CD14-positive monocyte (primary cell): ENCODE data around the gene ACP1. TPM values are rescaled to one million over a fixed set of nuclear protein-coding genes. Genes with fewer than 3 reads are reported as not detected.
A peak's percentile ranks its signal among the peaks of the same experiment; 100 is the strongest.

Experiments
- DNase-seq, 3 donors: peaks; one replicate each; pipeline ENCODE4 v3.0.0-alpha.2; 2011 to 2022
- H2AFZ ChIP-seq: 2 replicates; pipeline ENCODE4 v1.6.0; 2012; ENCODE audit warnings: mild to moderate bottlenecking, low read depth, low read length, inconsistent platforms; ENCODE audit not compliant: insufficient read depth, poor library complexity, severe bottlenecking
- H3K27ac ChIP-seq, 2 donors: 1 replicate in 1 of 2; 2 replicates in 1 of 2; pipeline ENCODE4 v1.5.1; 2012 to 2013; ENCODE audit warnings: low read length in 2 of 2, control low read depth in 1 of 2, inconsistent platforms in 1 of 2, low read depth in 1 of 2, mild to moderate bottlenecking in 1 of 2
- H3K27me3 ChIP-seq, 2 donors: one replicate each; pipeline versions ENCODE4 v1.6.0 to v1.6.1; 2011 to 2013; ENCODE audit warnings: low read length in 2 of 2; ENCODE audit not compliant: control insufficient read depth in 2 of 2, insufficient read depth in 2 of 2
- H3K36me3 ChIP-seq, 2 donors: replicated peaks in 1 of 2; 1 replicate in 1 of 2; 2 replicates in 1 of 2; pipeline versions ENCODE4 v1.5.1 to v1.6.1; 2012 to 2013; ENCODE audit warnings: low read length in 2 of 2, control low read depth in 1 of 2, inconsistent platforms in 1 of 2, mild to moderate bottlenecking in 1 of 2; ENCODE audit not compliant: insufficient read depth in 2 of 2, control insufficient read depth in 1 of 2
- H3K4me1 ChIP-seq, 2 donors: 1 replicate in 1 of 2; 2 replicates in 1 of 2; pipeline versions ENCODE4 v1.5.1 to v1.6.1; 2012 to 2013; ENCODE audit warnings: low read length in 2 of 2, control low read depth in 1 of 2, inconsistent platforms in 1 of 2, mild to moderate bottlenecking in 1 of 2, moderate library complexity in 1 of 2; ENCODE audit not compliant: insufficient read depth in 2 of 2, control insufficient read depth in 1 of 2
- H3K4me2 ChIP-seq: replicated peaks from 2 replicates; pipeline ENCODE3; 2012; ENCODE audit warnings: low read length, moderate library complexity, mild to moderate bottlenecking; ENCODE audit not compliant: poor library complexity, severe bottlenecking; ENCODE audit errors: extremely low read depth
- H3K4me3 ChIP-seq, 3 experiments: fragments of 200-600 bp in 1 of 3; sonication (generic) in 1 of 3; replicated peaks in 1 of 3; 1 replicate in 2 of 3; 2 replicates in 1 of 3; pipeline ENCODE4 v1.5.1; 2011 to 2013; ENCODE audit warnings: low read length in 3 of 3, mild to moderate bottlenecking in 3 of 3, control low read depth in 2 of 3, low read depth in 2 of 3, inconsistent platforms in 1 of 3, moderate library complexity in 1 of 3
- H3K79me2 ChIP-seq: 2 replicates; pipeline ENCODE4 v1.6.0; 2012; ENCODE audit warnings: mild to moderate bottlenecking, control low read depth, inconsistent platforms, low read length, moderate library complexity; ENCODE audit not compliant: insufficient read depth
- H3K9ac ChIP-seq: 2 replicates; pipeline ENCODE4 v1.6.0; 2017; ENCODE audit warnings: low read length, mild to moderate bottlenecking; ENCODE audit not compliant: insufficient read depth, poor library complexity, severe bottlenecking
- H3K9me3 ChIP-seq, 2 donors: replicated peaks in 1 of 2; 1 replicate in 1 of 2; 2 replicates in 1 of 2; pipeline versions ENCODE4 v1.5.1 to v1.6.1; 2012 to 2013; ENCODE audit warnings: low read length in 2 of 2, control low read depth in 1 of 2; ENCODE audit not compliant: control insufficient read depth in 1 of 2, insufficient read depth in 1 of 2
- H4K20me1 ChIP-seq: 2 replicates; pipeline ENCODE4 v1.6.0; 2012; ENCODE audit warnings: mild to moderate bottlenecking, low read length, control low read depth, moderate library complexity; ENCODE audit not compliant: insufficient read depth
- H3K27ac Mint-ChIP-seq, 7 donors: one replicate each; pipeline ENCODE4 v1.8.0; 2020; ENCODE audit warnings: mild to moderate bottlenecking in 7 of 7, mixed read lengths in 7 of 7, moderate library complexity in 6 of 7, inconsistent platforms in 2 of 7
- H3K27me3 Mint-ChIP-seq, 3 donors: one replicate each; pipeline ENCODE4 v1.8.0; 2021 to 2022; ENCODE audit warnings: low read depth in 3 of 3, mild to moderate bottlenecking in 3 of 3, mixed read lengths in 3 of 3, moderate library complexity in 3 of 3, inconsistent platforms in 1 of 3
- H3K36me3 Mint-ChIP-seq, 2 donors: one replicate each; pipeline ENCODE4 v1.8.0; 2020; ENCODE audit warnings: mixed read lengths in 2 of 2, inconsistent platforms in 1 of 2, mild to moderate bottlenecking in 1 of 2
- H3K4me1 Mint-ChIP-seq: one replicate; pipeline ENCODE4 v1.8.0; 2020; ENCODE audit warnings: mild to moderate bottlenecking, mixed read lengths
- H3K4me3 Mint-ChIP-seq, 2 donors: one replicate each; pipeline ENCODE4 v1.8.0; 2020; ENCODE audit warnings: mild to moderate bottlenecking in 2 of 2, mixed read lengths in 2 of 2, moderate library complexity in 1 of 2
- H3K9me3 Mint-ChIP-seq, 7 donors: one replicate each; pipeline ENCODE4 v1.8.0; 2020 to 2022; ENCODE audit warnings: mixed read lengths in 7 of 7, mild to moderate bottlenecking in 6 of 7, moderate library complexity in 6 of 7, inconsistent platforms in 2 of 7
- WGBS: methylation state at CpG from one replicate; pipeline ENCODE4 v1.1.5; 2013; ENCODE audit warnings: missing lambda C conversion rate; ENCODE audit not compliant: insufficient coverage; 5-methylcytosine and 5-hydroxymethylcytosine counted together
- intact Hi-C, 2 donors: fragments of 100-400 bp; cut with micrococcal nuclease; formaldehyde crosslinking; loops; one replicate each; pipeline versions ENCODE4 v1.15.0 to v1.15.1; 2023
- polyA plus RNA-seq, 3 donors: library from polyadenylated mRNA; depleted of rRNA in 1 of 3; unstranded in 2 of 3; stranded (reverse) in 1 of 3; fragments of 300-500 nt in 2 of 3; fragments of >200 nt in 1 of 3; fragmentation: Illumina TruSeq in 2 of 3; gene quantifications; 1 replicate in 2 of 3; 2 replicates in 1 of 3; pipeline ENCODE4 v1.2.3, GENCODE V29; 2012 to 2021
- TF ChIP-seq, protein P1 (sequence below): fragments of 200-600 bp; IDR thresholded peaks from one replicate; pipeline ENCODE4 v1.8.0; 2022; ENCODE audit warnings: antibody characterized with exemption, mild to moderate bottlenecking

The ACP1 gene
- polyA plus RNA-seq, 3 donors, result 51.8 to 77.0 (median 73.2) TPM

DNA sequence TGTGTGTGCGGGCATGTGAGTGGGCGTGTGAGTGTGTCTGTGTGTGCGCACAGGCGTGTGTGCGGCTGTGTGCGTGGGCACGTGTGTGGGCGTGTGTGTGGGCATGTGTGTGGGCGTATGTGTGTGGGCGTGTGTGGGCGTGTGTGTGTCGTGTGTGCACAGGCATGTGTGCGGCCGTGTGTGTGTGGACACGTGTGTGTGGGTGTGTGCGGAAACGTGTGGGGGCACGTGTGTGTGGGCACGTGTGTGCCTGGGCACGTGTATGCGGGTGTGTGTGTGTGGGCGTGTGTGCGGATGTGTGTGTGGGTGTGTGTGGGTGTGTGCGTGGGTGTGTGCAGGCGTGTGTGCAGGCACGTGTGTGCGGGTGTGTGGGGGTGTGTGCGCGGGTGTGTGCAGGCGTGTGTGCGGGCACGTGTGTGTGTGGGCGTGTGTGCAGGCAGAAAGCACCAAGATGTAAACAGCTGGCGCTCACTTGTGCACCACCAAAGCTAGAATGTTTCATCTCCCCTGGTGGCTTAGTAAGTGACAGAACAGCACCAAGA is 54.4 kb downstream of the ACP1 start:
- peaks cover 7 to 14% (median 10%) of the 10 kb centered on the region in 7 donors for H3K9me3 Mint-ChIP-seq
- no peaks in the 10 kb centered on the region for H3K27me3 ChIP-seq
- H3K4me1 ChIP-seq, result no peaks in the 10 kb centered on the region
- no peaks in the 10 kb centered on the region for H4K20me1 ChIP-seq
- H3K36me3 ChIP-seq, result no peaks in the 10 kb centered on the region
- TF ChIP-seq, protein P1, sequence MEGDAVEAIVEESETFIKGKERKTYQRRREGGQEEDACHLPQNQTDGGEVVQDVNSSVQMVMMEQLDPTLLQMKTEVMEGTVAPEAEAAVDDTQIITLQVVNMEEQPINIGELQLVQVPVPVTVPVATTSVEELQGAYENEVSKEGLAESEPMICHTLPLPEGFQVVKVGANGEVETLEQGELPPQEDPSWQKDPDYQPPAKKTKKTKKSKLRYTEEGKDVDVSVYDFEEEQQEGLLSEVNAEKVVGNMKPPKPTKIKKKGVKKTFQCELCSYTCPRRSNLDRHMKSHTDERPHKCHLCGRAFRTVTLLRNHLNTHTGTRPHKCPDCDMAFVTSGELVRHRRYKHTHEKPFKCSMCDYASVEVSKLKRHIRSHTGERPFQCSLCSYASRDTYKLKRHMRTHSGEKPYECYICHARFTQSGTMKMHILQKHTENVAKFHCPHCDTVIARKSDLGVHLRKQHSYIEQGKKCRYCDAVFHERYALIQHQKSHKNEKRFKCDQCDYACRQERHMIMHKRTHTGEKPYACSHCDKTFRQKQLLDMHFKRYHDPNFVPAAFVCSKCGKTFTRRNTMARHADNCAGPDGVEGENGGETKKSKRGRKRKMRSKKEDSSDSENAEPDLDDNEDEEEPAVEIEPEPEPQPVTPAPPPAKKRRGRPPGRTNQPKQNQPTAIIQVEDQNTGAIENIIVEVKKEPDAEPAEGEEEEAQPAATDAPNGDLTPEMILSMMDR, result no peak
- H3K79me2 ChIP-seq, result no peaks in the 10 kb centered on the region
- no peak overlapping the region for H3K4me2 ChIP-seq
- H3K9me3 ChIP-seq, result peaks cover 0 to 9% of the 10 kb centered on the region in 2 donors
- no peaks in the 10 kb centered on the region for H3K36me3 Mint-ChIP-seq
- peaks cover 0 to 6% (median 2%) of the 10 kb centered on the region in 3 donors for H3K27me3 Mint-ChIP-seq
- WGBS, result 87% methylated on average over 16 of the region's 34 CpGs
- no peak overlapping the region for H3K4me3 ChIP-seq
- intact Hi-C loops, result no loop called here
- H3K4me3 Mint-ChIP-seq, result no peak overlapping the region
- no peak overlapping the region for H2AFZ ChIP-seq
- H3K4me1 Mint-ChIP-seq, result no peaks in the 10 kb centered on the region
- no peak overlapping the region for H3K9ac ChIP-seq
- H3K27ac ChIP-seq, result no peak overlapping the region
- DNase-seq, result no peak
- peak overlapping the region in 2 of 7 donors; percentile 42 to 79 for H3K27ac Mint-ChIP-seq

DNA sequence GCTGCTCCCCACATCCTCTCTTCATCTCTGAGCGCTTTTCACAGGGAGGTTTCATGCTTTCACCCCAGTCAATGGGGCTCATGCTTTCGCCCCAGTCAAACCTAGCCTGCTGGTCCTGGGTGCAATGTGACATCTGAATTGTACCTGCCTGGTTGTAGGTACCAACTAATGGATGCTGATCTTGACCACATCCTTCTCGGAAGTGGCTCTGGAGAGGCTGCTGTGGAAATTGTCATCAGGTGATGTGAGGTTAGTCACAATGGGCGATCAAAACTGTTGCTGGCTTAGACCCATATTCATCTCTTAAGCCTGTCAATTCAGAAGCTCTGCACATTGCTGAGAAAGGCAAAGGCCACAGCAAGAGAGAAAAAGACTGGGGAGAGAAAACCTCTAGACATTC is 55.8 kb downstream of the ACP1 start:
- H3K27me3 ChIP-seq, result no peaks in the 10 kb centered on the region
- H3K4me2 ChIP-seq, result no peak overlapping the region
- H3K9ac ChIP-seq, result no peak overlapping the region
- H3K79me2 ChIP-seq, result no peaks in the 10 kb centered on the region
- Mint-ChIP-seq H3K4me3 (no peak overlapping the region), H3K27me3 (peaks cover 0 to 5% (median 0%) of the 10 kb centered on the region in 3 donors), H3K36me3 (no peaks in the 10 kb centered on the region), H3K4me1 (no peaks in the 10 kb centered on the region), H3K27ac (no peak overlapping the region), H3K9me3 (peaks cover 7 to 13% (median 9%) of the 10 kb centered on the region in 7 donors)
- H2AFZ ChIP-seq, result no peak overlapping the region
- DNase-seq, result no peak
- H3K4me3 ChIP-seq, result no peak overlapping the region
- peaks cover 0 to 9% of the 10 kb centered on the region in 2 donors for H3K9me3 ChIP-seq
- 100% methylated on average over 1 of the region's 4 CpGs for WGBS
- TF ChIP-seq, protein P1, result no peak
- intact Hi-C loops, result no loop called here
- H3K36me3 ChIP-seq, result no peaks in the 10 kb centered on the region
- H4K20me1 ChIP-seq, result no peaks in the 10 kb centered on the region
- no peaks in the 10 kb centered on the region for H3K4me1 ChIP-seq
- H3K27ac ChIP-seq, result no peak overlapping the region
